HG02938 (cell line): ENCODE data around the gene PTGFRN.
"Not testable (repeated sequence)": the region's sequence is repeated elsewhere in the genome, so short reads cannot be mapped to it uniquely, and the experiment has no call there.

ENCODE experiments used
- ATAC-seq: cut with Tn5 transposase; IDR thresholded peaks from one replicate; pipeline ENCODE4 v1.9.1; 2021; ENCODE audit warnings: mild to moderate bottlenecking, moderate library complexity; ENCODE audit not compliant: unreplicated experiment

PTGFRN gene

DNA sequence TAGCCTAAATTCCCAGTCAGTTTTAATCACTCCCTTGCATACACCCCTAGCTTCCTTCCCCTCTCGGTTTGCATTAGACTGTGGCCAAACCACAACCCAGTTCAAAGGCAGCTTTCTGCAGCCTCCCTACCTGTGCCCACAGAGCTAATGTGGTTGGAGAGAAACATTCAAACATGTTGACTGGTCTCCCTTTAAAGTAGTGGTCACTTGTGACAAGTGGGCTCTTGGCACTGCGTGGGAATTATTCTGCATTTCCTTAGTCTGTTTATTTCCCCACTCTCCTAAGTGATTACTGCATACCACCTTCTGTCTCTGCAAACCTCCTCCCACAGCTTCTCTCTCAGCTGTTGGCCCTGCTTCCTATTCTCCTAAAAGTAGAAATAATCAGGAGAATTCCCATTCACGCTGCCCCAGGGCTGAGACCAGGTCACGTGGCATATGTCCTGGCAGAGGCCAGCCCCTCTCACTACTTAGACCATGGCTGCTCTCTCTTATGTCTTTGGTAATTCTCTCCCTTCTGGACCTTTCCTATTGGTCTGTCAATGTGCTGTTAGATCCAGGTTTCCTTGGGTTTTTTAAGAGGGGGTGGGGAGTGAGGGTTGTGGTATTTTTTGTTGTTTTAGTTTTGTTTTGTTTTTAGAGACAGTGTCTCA lies 53.4 kb downstream of the PTGFRN start:
- ATAC-seq: no peak

GRCh38 chr1:116966791-116967190 lies 57.1 kb downstream of the PTGFRN start:
- no peak for ATAC-seq

DNA sequence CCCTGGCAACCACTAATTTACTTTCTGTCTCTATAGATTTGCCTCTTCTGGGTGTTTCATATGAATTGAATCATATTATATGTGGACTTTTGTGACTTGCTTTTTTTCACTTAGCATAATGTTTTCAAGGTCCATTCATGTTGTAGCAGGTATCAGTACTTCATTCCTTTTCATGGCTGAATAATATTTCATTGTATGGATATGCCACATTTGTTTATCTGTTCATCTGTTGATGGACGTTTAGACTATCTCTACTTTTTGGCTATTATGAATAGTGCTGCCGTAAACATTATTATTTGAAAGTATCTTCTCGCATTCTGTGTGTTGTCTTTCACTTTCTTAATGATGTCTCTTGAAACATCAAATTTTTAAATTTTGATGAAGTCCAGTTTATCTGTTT lies 59.0 kb downstream of the PTGFRN start:
- no peak for ATAC-seq

- ATAC-seq: no peak
These were observed 61.6 kb downstream of the PTGFRN start for GRCh38 chr1:116971258-116971860.

DNA sequence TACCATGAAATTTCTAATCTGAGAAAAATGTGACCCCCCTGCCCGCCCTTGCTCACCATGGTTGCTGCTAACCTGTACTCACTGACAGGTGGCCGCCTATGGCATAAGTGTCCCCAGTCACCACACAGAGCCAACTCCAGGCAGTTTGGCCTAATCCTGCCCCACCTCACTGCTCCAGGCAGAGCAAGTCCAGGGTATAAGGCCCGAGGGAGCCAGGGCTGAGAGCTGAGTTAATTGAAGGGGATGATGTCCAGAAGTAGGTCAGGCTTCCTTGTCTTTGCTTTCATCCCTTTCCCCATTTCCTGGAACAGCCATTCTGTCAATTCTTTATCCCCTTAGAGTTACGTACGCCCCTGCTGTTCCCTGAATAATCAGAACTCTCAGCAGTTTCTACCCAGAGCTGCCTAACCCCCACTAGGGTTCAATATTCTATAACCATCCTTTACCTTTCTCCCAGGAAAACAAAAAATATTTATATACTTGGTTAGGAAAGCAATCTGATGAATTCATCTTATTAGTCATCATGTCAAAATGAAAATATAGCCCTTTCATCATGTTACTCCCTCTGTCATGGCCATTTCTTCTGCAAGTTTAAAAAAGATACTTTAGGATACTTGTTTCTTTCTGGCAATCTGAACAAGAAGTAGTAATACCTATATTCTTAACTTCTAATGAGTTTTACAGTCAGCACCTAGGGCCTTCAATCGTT lies 62.4 kb downstream of the PTGFRN start:
- no peak for ATAC-seq

- ATAC-seq: no peak
These were observed 62.9 kb downstream of the PTGFRN start for GRCh38 chr1:116972674-116973030.

DNA sequence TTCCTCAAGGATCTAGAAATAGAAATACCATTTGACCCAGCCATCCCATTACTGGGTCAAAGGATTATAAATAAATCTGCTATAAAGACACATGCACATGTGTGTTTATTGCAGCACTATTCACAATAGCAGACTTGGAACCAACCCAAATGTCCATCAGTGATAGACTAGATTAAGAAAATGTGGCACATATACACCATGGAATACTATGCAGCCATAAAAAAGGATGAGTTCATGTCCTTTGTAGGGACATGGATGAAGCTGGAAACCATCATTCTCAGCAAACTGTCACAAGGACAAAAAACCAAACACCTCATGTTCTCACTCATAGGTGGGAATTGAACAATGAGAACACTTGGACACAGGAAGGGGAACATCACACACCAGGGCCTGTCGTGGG lies 70.6 kb downstream of the PTGFRN start:
- ATAC-seq: not testable (repeated sequence)

DNA sequence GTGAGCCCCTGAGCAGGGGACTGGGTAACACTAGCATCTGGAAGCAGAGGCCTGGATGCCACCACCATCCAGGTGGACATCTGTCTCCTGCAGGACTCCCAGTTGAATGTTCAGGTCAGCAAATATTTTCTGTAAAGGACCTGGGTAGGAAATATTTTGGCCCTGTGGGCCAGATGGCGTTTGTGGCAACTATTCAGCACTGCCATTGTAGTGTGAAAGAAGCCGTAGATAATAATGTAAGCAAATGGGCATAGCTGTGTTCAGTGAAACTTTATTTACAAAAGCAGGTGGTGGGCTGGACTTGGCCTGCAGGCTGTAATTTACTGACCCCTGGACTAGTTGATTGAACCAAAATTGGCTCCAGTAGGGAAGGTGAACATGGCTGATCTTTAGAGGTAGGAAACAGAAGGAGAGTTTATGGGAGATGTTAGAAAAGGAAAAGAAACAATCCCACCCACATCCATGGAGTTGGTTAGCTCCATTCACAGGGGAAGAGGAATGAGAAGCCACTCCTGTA lies 71.9 kb downstream of the PTGFRN start:
- no peak for ATAC-seq

DNA sequence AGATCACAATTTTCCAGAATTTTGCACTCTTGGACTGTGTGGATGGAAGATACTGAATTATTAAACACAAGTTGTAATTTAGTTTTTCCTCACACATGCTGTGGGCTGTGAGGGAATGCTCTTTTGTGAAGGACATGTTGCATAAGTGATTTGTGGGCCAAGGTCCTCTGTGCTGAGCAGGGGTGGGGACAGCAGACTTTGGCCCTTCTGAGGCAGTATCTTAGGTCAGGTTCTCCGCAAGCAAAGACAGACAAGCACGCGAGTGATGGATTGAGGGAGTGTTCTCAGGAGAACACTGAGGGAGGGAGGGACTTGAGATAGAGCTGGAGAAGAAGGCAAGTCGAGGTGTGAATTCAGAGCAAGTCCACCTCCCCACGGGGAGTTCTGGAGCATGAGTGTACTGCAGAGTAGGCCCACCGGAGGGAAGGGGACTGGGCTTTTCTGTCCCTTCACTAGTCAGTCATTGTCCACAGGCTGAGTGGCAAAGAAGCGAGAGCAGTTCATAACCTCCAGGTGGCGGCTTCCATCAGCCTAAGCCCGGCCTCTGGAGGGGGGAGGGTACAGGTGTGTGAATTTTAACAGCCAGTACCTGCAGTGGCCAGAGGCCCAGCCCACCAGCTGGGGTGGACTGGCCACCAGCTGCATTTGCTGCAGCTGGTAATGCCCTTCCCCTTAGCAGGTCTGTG lies 72.7 kb downstream of the PTGFRN start:
- no peak for ATAC-seq

DNA sequence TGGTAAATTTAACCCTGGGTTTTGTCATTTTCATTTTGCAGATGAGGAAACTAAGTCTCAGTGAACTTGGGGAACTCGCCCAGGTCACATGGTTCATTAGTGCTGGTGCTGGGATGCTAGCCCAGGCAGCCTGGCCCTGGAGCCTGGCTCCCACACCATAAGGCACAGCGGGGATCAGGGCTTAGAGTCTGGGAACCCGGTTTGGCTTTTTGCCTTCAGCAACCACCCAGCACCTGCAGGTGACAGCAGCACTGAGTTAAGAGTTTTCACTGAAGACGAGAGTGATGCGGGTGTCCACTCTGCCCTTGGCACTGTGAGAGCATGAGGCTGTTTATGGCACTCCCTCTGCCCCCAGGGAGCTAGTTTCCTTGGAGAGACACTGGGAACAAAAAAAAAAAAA lies 73.4 kb downstream of the PTGFRN start:
- no peak for ATAC-seq

GRCh38 chr1:116983678-116984077 lies 74.0 kb downstream of the PTGFRN start:
- no peak for ATAC-seq

GRCh38 chr1:116984406-116985160 lies 74.9 kb downstream of the PTGFRN start:
- ATAC-seq: no peak

GRCh38 chr1:116986421-116987255 lies 76.9 kb downstream of the PTGFRN start:
- ATAC-seq: no peak

DNA sequence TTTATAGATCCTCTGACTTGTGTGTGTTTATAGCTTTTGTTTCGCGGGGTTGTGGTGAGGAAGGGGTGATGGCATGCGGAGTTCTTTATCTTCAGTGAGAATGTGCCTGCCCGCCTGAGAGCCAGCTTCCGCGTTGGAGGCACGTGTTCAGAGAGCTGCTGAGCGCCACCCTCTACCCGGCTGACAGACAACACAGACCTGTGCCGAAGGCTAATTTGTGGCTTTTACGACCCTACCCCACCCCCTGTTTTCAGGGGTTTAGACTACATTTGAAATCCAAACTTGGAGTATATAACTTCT lies 77.5 kb downstream of the PTGFRN start:
- ATAC-seq: no peak

DNA sequence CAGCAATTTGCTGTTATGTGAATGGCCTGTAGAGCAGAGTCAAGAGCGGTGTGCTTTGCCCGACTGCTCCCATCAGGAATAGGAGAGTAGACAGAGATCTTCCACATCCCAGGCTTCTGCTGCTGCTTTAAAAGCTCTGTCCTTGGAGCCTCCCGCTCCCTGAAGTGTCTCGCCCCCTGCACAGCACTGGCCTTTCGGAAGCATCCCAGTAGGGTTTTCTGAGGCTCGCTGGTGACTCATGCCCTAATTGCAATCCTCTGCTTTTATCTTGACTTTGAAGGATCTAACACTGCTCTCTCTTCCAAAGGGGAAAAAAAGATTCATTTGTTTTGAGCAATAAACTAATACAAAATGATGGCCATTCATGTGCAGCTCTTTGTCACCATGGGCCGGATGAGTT lies 78.5 kb downstream of the PTGFRN start:
- no peak for ATAC-seq

- ATAC-seq: no peak
These were observed 79.2 kb downstream of the PTGFRN start for GRCh38 chr1:116988908-116989307.

- ATAC-seq: no peak
These were observed 80.1 kb downstream of the PTGFRN start for GRCh38 chr1:116989835-116990234.

GRCh38 chr1:116990612-116991151 lies 81.0 kb downstream of the PTGFRN start:
- ATAC-seq: no peak

DNA sequence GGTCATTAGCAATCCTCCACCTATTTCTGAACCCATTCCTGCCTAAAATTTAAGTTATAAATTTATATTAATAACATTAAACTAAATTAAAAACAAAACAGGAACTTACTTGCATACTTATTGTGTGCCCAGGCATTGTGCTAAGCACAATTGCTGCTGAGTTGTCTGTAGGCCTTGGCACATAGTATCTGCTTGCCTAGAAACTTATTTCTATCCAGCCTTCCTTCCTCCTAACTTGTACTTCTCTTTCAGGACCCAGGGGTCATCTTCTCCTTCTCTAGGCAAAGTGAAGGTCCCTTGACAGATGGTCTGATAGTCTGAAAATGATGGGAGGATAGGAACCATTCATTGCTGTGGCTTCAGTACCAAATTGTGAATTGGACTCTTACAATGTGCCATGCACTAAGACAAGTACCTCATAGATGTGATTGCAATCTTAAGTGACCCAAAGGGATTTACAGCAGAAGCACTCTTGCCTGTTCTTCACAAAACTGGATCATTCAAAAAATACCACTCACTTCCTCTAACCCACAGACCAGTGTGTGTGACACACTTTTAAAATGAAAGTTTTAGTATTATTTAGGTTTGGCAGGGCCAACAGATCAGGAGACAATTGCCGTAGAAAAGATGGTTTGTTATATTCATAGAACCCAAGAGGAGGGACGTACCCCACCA lies 81.6 kb downstream of the PTGFRN start:
- no peak for ATAC-seq
